ENCODE data around the gene B3GNT3. TPM values are rescaled to one million over a fixed set of nuclear protein-coding genes. Genes with fewer than 3 reads are reported as not detected.

The B3GNT3 gene
- total RNA-seq, 1 experiment from 2014 or later, result 22.2 TPM

DNA sequence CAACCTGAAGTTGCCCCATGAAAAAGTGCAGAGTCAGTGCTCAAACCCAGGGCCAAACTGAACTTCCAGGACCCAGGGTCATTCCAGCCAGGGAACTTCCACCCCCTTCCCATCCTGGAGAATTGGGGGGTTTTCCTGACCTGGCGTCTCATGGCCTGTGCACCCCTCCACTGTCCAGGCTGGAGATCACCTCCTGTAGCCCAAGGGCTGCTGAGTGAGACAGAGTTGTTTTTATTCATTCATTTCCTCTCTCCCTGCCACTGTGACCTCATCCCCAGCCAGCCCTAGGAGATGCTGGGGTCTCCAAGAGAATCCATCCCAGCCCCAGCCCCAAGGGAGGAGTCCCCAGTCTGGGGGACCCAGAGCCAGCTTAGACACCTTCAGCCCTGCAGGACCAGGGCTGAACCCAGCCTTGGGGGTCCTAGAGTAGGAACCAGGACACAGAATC is 39.5 kb upstream of the B3GNT3 start:
- Histone ChIP-seq H3K9me2 (ENCODE audit: insufficient read depth) (no peaks in the 10 kb centered on the region), H3K36me3 (ENCODE audit: control insufficient read depth in 1 of 2, insufficient read depth in 2 of 2, low read length in 2 of 2) (no peaks in the 10 kb centered on the region), H3K9me3 (ENCODE audit: control insufficient read depth in 1 of 2, insufficient read depth in 1 of 2, low read depth in 1 of 2, low read length in 2 of 2) (no peaks in the 10 kb centered on the region), H3K79me2 (ENCODE audit: insufficient read depth, low read length) (no peaks in the 10 kb centered on the region), H3K4me2 (ENCODE audit: low read length) (no peak overlapping the region), H3K4me1 (ENCODE audit: control insufficient read depth in 1 of 2, insufficient read depth in 2 of 2, low read length in 2 of 2) (peaks cover 12 to 36% of the 10 kb centered on the region in 2 experiments), H3K9ac (ENCODE audit: low read length) (no peak overlapping the region), H3K27me3 (ENCODE audit: insufficient read depth, low read length) (no peaks in the 10 kb centered on the region), H4K20me1 (ENCODE audit: insufficient read depth) (no peaks in the 10 kb centered on the region), H2AFZ (ENCODE audit: low read depth, low read length, poor library complexity, severe bottlenecking) (no peak overlapping the region), H3K4me3 (replicated peaks in 1 of 2; ENCODE audit: low read depth in 1 of 2, low read length in 2 of 2) (no peak overlapping the region), H3K27ac (ENCODE audit: low read depth, low read length) (no peak overlapping the region)
- ChIA-PET CTCF (interaction anchor here (1.8 kb wide), 1 partner anchor 11 kb away, joined by 6 read pairs; no protein-coding TSS in a partner anchor), RAD21 (ENCODE audit: low non-redundant PET in 1 of 2, low total read pairs in 2 of 2, uncharacterized antibody in 2 of 2, unreplicated experiment in 2 of 2) (no interaction called here), POLR2A (no interaction called here)
- DNase-seq (ENCODE audit: low read depth, low spot score), result no peak
- intact Hi-C loops (cut with micrococcal nuclease), result no loop called here
- no peak for ATAC-seq
- BruUV-seq (replicated peaks), result no TSS peak
- TF ChIP-seq, protein P1, sequence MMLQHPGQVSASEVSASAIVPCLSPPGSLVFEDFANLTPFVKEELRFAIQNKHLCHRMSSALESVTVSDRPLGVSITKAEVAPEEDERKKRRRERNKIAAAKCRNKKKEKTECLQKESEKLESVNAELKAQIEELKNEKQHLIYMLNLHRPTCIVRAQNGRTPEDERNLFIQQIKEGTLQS (IDR thresholded peaks at IDR 0.05), result no peak
- TF ChIP-seq JUND (IDR thresholded peaks at IDR 0.05) (no peak), CEBPB (IDR thresholded peaks at IDR 0.05; ENCODE audit: low read depth) (no peak), EGR1 (IDR thresholded peaks at IDR 0.05; ENCODE audit: low read depth) (no peak), SP1 (IDR thresholded peaks at IDR 0.05; ENCODE audit: low read depth) (no peak), FOSL1 (IDR thresholded peaks at IDR 0.05; ENCODE audit: low read depth) (no peak), EZH2 (IDR thresholded peaks at IDR 0.05) (no peak), YY1 (IDR thresholded peaks at IDR 0.05; ENCODE audit: extremely low read depth, insufficient replicate concordance, low read depth, low read length) (no peak), RAD21 (IDR thresholded peaks at IDR 0.05; ENCODE audit: low read depth) (no peak), CBX3 (IDR thresholded peaks at IDR 0.05; ENCODE audit: low read depth) (no peak), EZH2phosphoT487 (IDR thresholded peaks at IDR 0.05; ENCODE audit: borderline replicate concordance) (no peak), SIN3A (IDR thresholded peaks at IDR 0.05; ENCODE audit: low read depth) (no peak), ZNF274 (IDR thresholded peaks at IDR 0.05; ENCODE audit: low read depth, low read length) (no peak)
- TF ChIP-seq, protein P2, sequence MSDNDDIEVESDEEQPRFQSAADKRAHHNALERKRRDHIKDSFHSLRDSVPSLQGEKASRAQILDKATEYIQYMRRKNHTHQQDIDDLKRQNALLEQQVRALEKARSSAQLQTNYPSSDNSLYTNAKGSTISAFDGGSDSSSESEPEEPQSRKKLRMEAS (IDR thresholded peaks at IDR 0.05), result no peak
- TF ChIP-seq, protein P3, sequence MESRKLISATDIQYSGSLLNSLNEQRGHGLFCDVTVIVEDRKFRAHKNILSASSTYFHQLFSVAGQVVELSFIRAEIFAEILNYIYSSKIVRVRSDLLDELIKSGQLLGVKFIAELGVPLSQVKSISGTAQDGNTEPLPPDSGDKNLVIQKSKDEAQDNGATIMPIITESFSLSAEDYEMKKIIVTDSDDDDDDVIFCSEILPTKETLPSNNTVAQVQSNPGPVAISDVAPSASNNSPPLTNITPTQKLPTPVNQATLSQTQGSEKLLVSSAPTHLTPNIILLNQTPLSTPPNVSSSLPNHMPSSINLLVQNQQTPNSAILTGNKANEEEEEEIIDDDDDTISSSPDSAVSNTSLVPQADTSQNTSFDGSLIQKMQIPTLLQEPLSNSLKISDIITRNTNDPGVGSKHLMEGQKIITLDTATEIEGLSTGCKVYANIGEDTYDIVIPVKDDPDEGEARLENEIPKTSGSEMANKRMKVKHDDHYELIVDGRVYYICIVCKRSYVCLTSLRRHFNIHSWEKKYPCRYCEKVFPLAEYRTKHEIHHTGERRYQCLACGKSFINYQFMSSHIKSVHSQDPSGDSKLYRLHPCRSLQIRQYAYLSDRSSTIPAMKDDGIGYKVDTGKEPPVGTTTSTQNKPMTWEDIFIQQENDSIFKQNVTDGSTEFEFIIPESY (IDR thresholded peaks at IDR 0.05; ENCODE audit: extremely low read depth, insufficient replicate concordance, low read length), result no peak

Measured in HCT116 (cell line).